Subcutaneous abdominal adipose tissue (tissue), 5 donors: ENCODE data around the gene OPCML.

Source experiments
- H3K27ac ChIP-seq: one replicate; pipeline ENCODE4 v1.7.0; 2013; ENCODE audit warnings: low read depth, mild to moderate bottlenecking, inconsistent platforms, low read length, moderate library complexity
- H3K27me3 ChIP-seq, 5 donors: one replicate each; pipeline ENCODE4 v1.7.0; 2013; ENCODE audit warnings: low read length in 5 of 5, inconsistent platforms in 1 of 5; ENCODE audit not compliant: control insufficient read depth in 5 of 5, insufficient read depth in 4 of 5
- H3K36me3 ChIP-seq, 5 donors: one replicate each; pipeline ENCODE4 v1.7.0; 2013; ENCODE audit warnings: low read length in 5 of 5; ENCODE audit not compliant: control insufficient read depth in 5 of 5, insufficient read depth in 5 of 5
- H3K4me1 ChIP-seq, 5 donors: one replicate each; pipeline ENCODE4 v1.7.0; 2013; ENCODE audit warnings: low read length in 5 of 5, mild to moderate bottlenecking in 3 of 5, moderate library complexity in 1 of 5; ENCODE audit not compliant: control insufficient read depth in 5 of 5, insufficient read depth in 5 of 5
- H3K4me3 ChIP-seq, 5 donors: one replicate each; pipeline ENCODE4 v1.7.0; 2013; ENCODE audit warnings: low read length in 5 of 5, low read depth in 1 of 5
- H3K9ac ChIP-seq, 5 donors: one replicate each; pipeline ENCODE4 v1.7.0; 2013; ENCODE audit warnings: low read length in 5 of 5, mild to moderate bottlenecking in 4 of 5, moderate library complexity in 3 of 5
- H3K9me3 ChIP-seq, 5 donors: one replicate each; pipeline ENCODE4 v1.7.0; 2013; ENCODE audit warnings: low read length in 5 of 5; ENCODE audit not compliant: control insufficient read depth in 5 of 5
- donor health status: healthy.
- donor health status: healthy.
- donor health status: healthy.
- donor health status: healthy.
- donor health status: healthy.

The OPCML gene

GRCh38 chr11:133545199-133545803 lies 13.0 kb upstream of the OPCML start:
- H3K27me3 ChIP-seq, result peaks cover 0 to 4% (median 0%) of the 10 kb centered on the region in 5 donors
- H3K4me3 ChIP-seq, result no peak overlapping the region
- H3K4me1 ChIP-seq, result no peaks in the 10 kb centered on the region
- H3K36me3 ChIP-seq, result no peaks in the 10 kb centered on the region
- H3K9ac ChIP-seq, result no peak overlapping the region
- H3K9me3 ChIP-seq, result no peaks in the 10 kb centered on the region
- H3K27ac ChIP-seq, result no peak overlapping the region

- H3K36me3 ChIP-seq, result no peaks in the 10 kb centered on the region
- no peak overlapping the region for H3K4me3 ChIP-seq
- H3K27ac ChIP-seq, result no peak overlapping the region
- no peaks in the 10 kb centered on the region for H3K9me3 ChIP-seq
- peaks cover 0 to 4% (median 0%) of the 10 kb centered on the region in 5 donors for H3K27me3 ChIP-seq
- H3K4me1 ChIP-seq, result no peaks in the 10 kb centered on the region
- H3K9ac ChIP-seq, result no peak overlapping the region
Observed at GRCh38 chr11:133541720-133542095, 9.4 kb upstream of the OPCML start.

- Histone ChIP-seq H3K9ac (no peak overlapping the region), H3K27me3 (peaks cover 0 to 4% (median 0%) of the 10 kb centered on the region in 5 donors), H3K27ac (no peak overlapping the region), H3K4me1 (no peaks in the 10 kb centered on the region), H3K9me3 (no peaks in the 10 kb centered on the region), H3K4me3 (no peak overlapping the region), H3K36me3 (no peaks in the 10 kb centered on the region)
Observed at GRCh38 chr11:133541021-133541719, 8.9 kb upstream of the OPCML start.

- no peak overlapping the region for H3K4me3 ChIP-seq
Observed at GRCh38 chr11:133536198-133536597, 3.9 kb upstream of the OPCML start.

GRCh38 chr11:133533205-133533604 lies 904 bp upstream of the OPCML start:
- Histone ChIP-seq H3K9ac (no peak overlapping the region), H3K27me3 (peaks cover 23 to 43% (median 26%) of the 10 kb centered on the region in 5 donors), H3K27ac (no peak overlapping the region), H3K4me3 (no peak overlapping the region), H3K9me3 (no peaks in the 10 kb centered on the region), H3K4me1 (no peaks in the 10 kb centered on the region), H3K36me3 (no peaks in the 10 kb centered on the region)

More at GRCh38 chr11:133536198-133536597, 3.9 kb upstream of the OPCML start:
- no peaks in the 10 kb centered on the region for H3K36me3 ChIP-seq
- no peak overlapping the region for H3K9ac ChIP-seq
- no peaks in the 10 kb centered on the region for H3K4me1 ChIP-seq
- H3K9me3 ChIP-seq, result no peaks in the 10 kb centered on the region
- no peak overlapping the region for H3K27ac ChIP-seq
- peaks cover 5 to 21% (median 15%) of the 10 kb centered on the region in 5 donors for H3K27me3 ChIP-seq

- peaks cover 23 to 43% (median 26%) of the 10 kb centered on the region in 5 donors for H3K27me3 ChIP-seq
Observed at GRCh38 chr11:133531458-133531857, 843 bp downstream of the OPCML start.

GRCh38 chr11:133530501-133530835 lies 1.8 kb downstream of the OPCML start:
- H3K4me3 ChIP-seq, result no peak overlapping the region

More at GRCh38 chr11:133531458-133531857, 843 bp downstream of the OPCML start:
- H3K9me3 ChIP-seq, result no peaks in the 10 kb centered on the region
- H3K9ac ChIP-seq, result no peak overlapping the region
- H3K36me3 ChIP-seq, result no peaks in the 10 kb centered on the region
- H3K4me3 ChIP-seq, result no peak overlapping the region
- no peaks in the 10 kb centered on the region for H3K4me1 ChIP-seq
- no peak overlapping the region for H3K27ac ChIP-seq

GRCh38 chr11:133529807-133530500 lies 2.3 kb downstream of the OPCML start:
- no peaks in the 10 kb centered on the region for H3K9me3 ChIP-seq
- H3K4me3 ChIP-seq, result no peak overlapping the region
- H3K9ac ChIP-seq, result no peak overlapping the region
- no peaks in the 10 kb centered on the region for H3K4me1 ChIP-seq
- H3K27ac ChIP-seq, result no peak overlapping the region
- no peaks in the 10 kb centered on the region for H3K36me3 ChIP-seq
- peaks cover 23 to 43% (median 26%) of the 10 kb centered on the region in 5 donors for H3K27me3 ChIP-seq

More at GRCh38 chr11:133530501-133530835, 1.8 kb downstream of the OPCML start:
- Histone ChIP-seq H3K9me3 (no peaks in the 10 kb centered on the region), H3K9ac (no peak overlapping the region), H3K36me3 (no peaks in the 10 kb centered on the region), H3K4me1 (no peaks in the 10 kb centered on the region), H3K27me3 (peaks cover 23 to 43% (median 26%) of the 10 kb centered on the region in 5 donors), H3K27ac (no peak overlapping the region)

GRCh38 chr11:133526790-133527189 lies 5.5 kb downstream of the OPCML start:
- Histone ChIP-seq H3K9ac (no peak overlapping the region), H3K4me3 (no peak overlapping the region)

GRCh38 chr11:133525976-133526375 lies 6.3 kb downstream of the OPCML start:
- Histone ChIP-seq H3K9ac (no peak overlapping the region), H3K36me3 (no peaks in the 10 kb centered on the region), H3K4me1 (no peaks in the 10 kb centered on the region), H3K9me3 (no peaks in the 10 kb centered on the region), H3K27ac (no peak overlapping the region), H3K27me3 (peaks cover 10 to 20% (median 14%) of the 10 kb centered on the region in 5 donors), H3K4me3 (no peak overlapping the region)

More at GRCh38 chr11:133526790-133527189, 5.5 kb downstream of the OPCML start:
- H3K27ac ChIP-seq, result no peak overlapping the region
- H3K9me3 ChIP-seq, result no peaks in the 10 kb centered on the region
- H3K27me3 ChIP-seq, result peaks cover 11 to 28% (median 21%) of the 10 kb centered on the region in 5 donors
- no peaks in the 10 kb centered on the region for H3K36me3 ChIP-seq
- H3K4me1 ChIP-seq, result no peaks in the 10 kb centered on the region
